OCI-LY7 (cell line): ENCODE data around the gene NEDD8. TPM values are rescaled to one million over a fixed set of nuclear protein-coding genes. Genes with fewer than 3 reads are reported as not detected.

Source experiments
- BruUV-seq: library from RNA; stranded (reverse); fragments of 400-500 nt; replicated peaks from 2 replicates; lab custom pipeline; 2021; lab: Mats Ljungman, UMichigan
- CTCF ChIA-PET: fragments of 300-600 bp; sonication (Branson Sonifier 250); formaldehyde crosslinking; loops from one replicate; lab custom pipeline; 2022; ENCODE audit warnings: antibody characterized with exemption; ENCODE audit not compliant: unreplicated experiment; lab: Charles Lee
- POLR2A ChIA-PET: fragments of 300-600 bp; sonication (Branson Sonifier 250); formaldehyde crosslinking; loops from one replicate; lab custom pipeline; 2022; ENCODE audit warnings: antibody characterized with exemption; lab: Charles Lee
- DNase-seq: peaks from one replicate; pipeline ENCODE4 v3.0.0-alpha.2; 2015; ENCODE audit warnings: low spot score
- H2AFZ ChIP-seq: fragments of 200-600 bp; sonication (generic), shearing (Covaris generic); 2 replicates; pipeline ENCODE4 v1.6.1; 2014; ENCODE audit warnings: mild to moderate bottlenecking, antibody characterized with exemption, low read length, moderate library complexity
- H3K27ac ChIP-seq: fragments of 200-600 bp; sonication (generic); 2 replicates; pipeline ENCODE4 v1.5.1; 2014; ENCODE audit warnings: mixed run types, low read depth, mild to moderate bottlenecking, moderate library complexity, low read length, inconsistent platforms; ENCODE audit not compliant: poor library complexity, severe bottlenecking
- H3K36me3 ChIP-seq: fragments of 200-600 bp; sonication (generic); 2 replicates; pipeline ENCODE4 v1.6.1; 2014; ENCODE audit warnings: mild to moderate bottlenecking, antibody characterized with exemption, low read length, moderate library complexity, mixed read lengths; ENCODE audit not compliant: insufficient read depth
- H3K4me1 ChIP-seq: fragments of 200-600 bp; sonication (generic); 2 replicates; pipeline ENCODE4 v1.5.1; 2014; ENCODE audit warnings: mild to moderate bottlenecking, low read length; ENCODE audit not compliant: insufficient read depth, poor library complexity, severe bottlenecking
- H3K4me2 ChIP-seq: fragments of 200-600 bp; sonication (generic); 2 replicates; pipeline ENCODE4 v1.6.1; 2014; ENCODE audit warnings: mild to moderate bottlenecking, low read length
- H3K4me3 ChIP-seq: fragments of 200-600 bp; sonication (generic); 2 replicates; pipeline ENCODE4 v1.5.1; 2014; ENCODE audit warnings: mild to moderate bottlenecking, low read depth, low read length; ENCODE audit not compliant: poor library complexity, severe bottlenecking
- H3K79me2 ChIP-seq: fragments of 200-600 bp; sonication (generic); 2 replicates; pipeline ENCODE4 v1.6.1; 2016; ENCODE audit warnings: low read depth, mild to moderate bottlenecking, low read length, moderate library complexity, mixed read lengths; ENCODE audit not compliant: insufficient read depth
- H3K9me2 ChIP-seq: fragments of 200-600 bp; sonication (generic); 2 replicates; pipeline ENCODE4 v1.6.1; 2016; ENCODE audit warnings: mild to moderate bottlenecking, low read length, mixed read lengths; ENCODE audit not compliant: insufficient read depth
- H3K9me3 ChIP-seq: fragments of 200-600 bp; sonication (generic); 2 replicates; pipeline ENCODE4 v1.6.1; 2014; ENCODE audit warnings: mild to moderate bottlenecking, mixed run types, low read length, mixed read lengths
- H4K20me1 ChIP-seq: fragments of 200-600 bp; sonication (generic); 2 replicates; pipeline ENCODE4 v1.6.1; 2014; ENCODE audit warnings: mild to moderate bottlenecking, antibody characterized with exemption, low read length, moderate library complexity, mixed read lengths; ENCODE audit not compliant: insufficient read depth
- EZH2phosphoT487 ChIP-seq: fragments of 200-600 bp; sonication (generic); IDR thresholded peaks from 2 replicates; pipeline ENCODE4 v1.6.1; 2018; ENCODE audit warnings: low read depth, borderline replicate concordance, mild to moderate bottlenecking, mixed run types, antibody characterized with exemption, low read length, moderate library complexity, mixed read lengths
- intact Hi-C: fragments of 100-400 bp; cut with micrococcal nuclease; formaldehyde crosslinking; loops from one replicate; pipeline ENCODE4 v1.10.0; 2022; ENCODE audit not compliant: unreplicated experiment
- total RNA-seq, 2 experiments: library from RNA; depleted of rRNA in 1 of 2; stranded (reverse); fragments of >200 nt in 1 of 2; shearing (Covaris generic) in 1 of 2; gene quantifications; 2 replicates each; pipeline ENCODE4 v1.2.3, GENCODE V29; 2014 to 2022
- TF ChIP-seq, protein P1 (sequence below): fragments of 200-600 bp; sonication (generic); conservative IDR thresholded peaks from 2 replicates; pipeline ENCODE4 v1.5.1; 2014; ENCODE audit warnings: mild to moderate bottlenecking, antibody characterized with exemption, low read length, moderate library complexity, mixed read lengths

The NEDD8 gene
- total RNA-seq, 2 experiments from 2014 or later = 167 to 174 TPM

DNA sequence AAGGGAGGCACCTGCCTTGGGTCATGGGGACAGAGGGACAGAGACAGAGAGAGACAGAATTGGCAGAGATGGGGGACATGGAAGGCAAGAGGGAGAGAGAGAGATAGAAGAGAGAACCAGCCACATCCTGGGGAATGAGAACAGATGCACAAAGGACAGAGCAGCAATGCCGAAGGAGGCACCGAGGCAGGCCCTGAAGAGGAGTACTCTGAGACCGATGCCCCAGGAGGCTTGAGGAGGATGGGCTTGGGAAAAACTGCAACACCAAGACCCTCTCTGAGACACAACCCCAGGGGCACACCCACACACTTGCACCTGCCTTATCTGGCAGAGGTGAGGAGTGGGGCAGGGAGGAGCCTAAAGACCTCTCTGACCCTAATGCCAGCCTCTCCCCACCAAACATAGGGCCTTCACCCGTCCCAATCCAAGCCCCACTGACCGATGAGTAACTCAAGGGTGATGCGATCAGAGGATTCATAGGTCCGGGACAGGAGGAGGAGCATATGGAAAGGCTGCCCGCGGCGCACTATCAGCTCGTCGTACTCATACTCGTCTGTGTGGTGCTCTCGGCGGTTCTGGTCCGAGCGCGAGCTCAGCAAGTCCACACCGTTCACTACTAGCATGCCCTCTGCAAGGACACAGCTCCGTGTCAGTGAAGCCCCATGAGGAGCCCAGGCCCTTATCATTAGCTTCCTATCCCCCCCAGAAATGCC, 29.2 kb upstream of the NEDD8 start:
- no peaks in the 10 kb centered on the region for H3K9me2 ChIP-seq
- H3K36me3 ChIP-seq = no peaks in the 10 kb centered on the region
- POLR2A ChIA-PET = interaction anchor here (0.9 kb wide), 1 partner anchor 12 kb away, joined by 3 read pairs; no protein-coding TSS in a partner anchor
- H4K20me1 ChIP-seq = no peaks in the 10 kb centered on the region
- CTCF ChIA-PET = no interaction called here
- H3K79me2 ChIP-seq = no peaks in the 10 kb centered on the region
- no peaks in the 10 kb centered on the region for H3K9me3 ChIP-seq
- intact Hi-C loops = no loop called here
- no peak overlapping the region for H2AFZ ChIP-seq
- no peak for DNase-seq
- H3K27ac ChIP-seq = no peak overlapping the region
- BruUV-seq = no TSS peak
- no peak overlapping the region for H3K4me3 ChIP-seq
- no peak overlapping the region for H3K4me2 ChIP-seq
- TF ChIP-seq, protein P1, sequence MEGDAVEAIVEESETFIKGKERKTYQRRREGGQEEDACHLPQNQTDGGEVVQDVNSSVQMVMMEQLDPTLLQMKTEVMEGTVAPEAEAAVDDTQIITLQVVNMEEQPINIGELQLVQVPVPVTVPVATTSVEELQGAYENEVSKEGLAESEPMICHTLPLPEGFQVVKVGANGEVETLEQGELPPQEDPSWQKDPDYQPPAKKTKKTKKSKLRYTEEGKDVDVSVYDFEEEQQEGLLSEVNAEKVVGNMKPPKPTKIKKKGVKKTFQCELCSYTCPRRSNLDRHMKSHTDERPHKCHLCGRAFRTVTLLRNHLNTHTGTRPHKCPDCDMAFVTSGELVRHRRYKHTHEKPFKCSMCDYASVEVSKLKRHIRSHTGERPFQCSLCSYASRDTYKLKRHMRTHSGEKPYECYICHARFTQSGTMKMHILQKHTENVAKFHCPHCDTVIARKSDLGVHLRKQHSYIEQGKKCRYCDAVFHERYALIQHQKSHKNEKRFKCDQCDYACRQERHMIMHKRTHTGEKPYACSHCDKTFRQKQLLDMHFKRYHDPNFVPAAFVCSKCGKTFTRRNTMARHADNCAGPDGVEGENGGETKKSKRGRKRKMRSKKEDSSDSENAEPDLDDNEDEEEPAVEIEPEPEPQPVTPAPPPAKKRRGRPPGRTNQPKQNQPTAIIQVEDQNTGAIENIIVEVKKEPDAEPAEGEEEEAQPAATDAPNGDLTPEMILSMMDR = no peak
- H3K4me1 ChIP-seq = peaks cover 12% of the 10 kb centered on the region

DNA sequence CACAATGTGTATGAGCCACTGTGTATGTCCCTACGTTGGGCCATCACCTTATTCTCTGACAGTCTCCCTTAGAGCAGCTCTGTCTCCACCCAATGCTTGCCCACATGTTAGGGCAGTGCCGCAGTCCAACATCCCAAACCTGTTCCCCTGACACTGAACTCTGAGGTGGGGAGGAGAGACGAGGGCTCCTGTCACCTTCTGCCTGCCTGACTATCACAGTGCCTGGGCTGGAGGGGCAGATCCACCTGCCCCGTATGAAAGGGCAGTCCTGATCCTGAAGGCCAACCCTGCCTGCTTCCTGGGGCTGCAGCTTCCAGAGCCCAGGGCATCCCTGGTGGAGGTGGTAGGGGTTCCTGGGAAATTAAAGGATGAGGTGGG, 28.6 kb upstream of the NEDD8 start:
- no TSS peak for BruUV-seq
- Histone ChIP-seq H4K20me1 (no peaks in the 10 kb centered on the region), H3K4me3 (no peak overlapping the region), H2AFZ (no peak overlapping the region), H3K4me2 (no peak overlapping the region), H3K9me3 (no peaks in the 10 kb centered on the region), H3K4me1 (peaks cover 12% of the 10 kb centered on the region), H3K27ac (no peak overlapping the region), H3K9me2 (no peaks in the 10 kb centered on the region), H3K36me3 (no peaks in the 10 kb centered on the region), H3K79me2 (no peaks in the 10 kb centered on the region)
- intact Hi-C loops = no loop called here
- no peak for DNase-seq
- CTCF ChIA-PET = no interaction called here
- TF ChIP-seq EZH2phosphoT487 = no peak
- TF ChIP-seq, protein P1 = no peak
- POLR2A ChIA-PET = interaction anchor here (0.6 kb wide), 1 partner anchor 939 kb away, joined by 3 read pairs; the partner anchor contains the start of gene PABPN1

DNA sequence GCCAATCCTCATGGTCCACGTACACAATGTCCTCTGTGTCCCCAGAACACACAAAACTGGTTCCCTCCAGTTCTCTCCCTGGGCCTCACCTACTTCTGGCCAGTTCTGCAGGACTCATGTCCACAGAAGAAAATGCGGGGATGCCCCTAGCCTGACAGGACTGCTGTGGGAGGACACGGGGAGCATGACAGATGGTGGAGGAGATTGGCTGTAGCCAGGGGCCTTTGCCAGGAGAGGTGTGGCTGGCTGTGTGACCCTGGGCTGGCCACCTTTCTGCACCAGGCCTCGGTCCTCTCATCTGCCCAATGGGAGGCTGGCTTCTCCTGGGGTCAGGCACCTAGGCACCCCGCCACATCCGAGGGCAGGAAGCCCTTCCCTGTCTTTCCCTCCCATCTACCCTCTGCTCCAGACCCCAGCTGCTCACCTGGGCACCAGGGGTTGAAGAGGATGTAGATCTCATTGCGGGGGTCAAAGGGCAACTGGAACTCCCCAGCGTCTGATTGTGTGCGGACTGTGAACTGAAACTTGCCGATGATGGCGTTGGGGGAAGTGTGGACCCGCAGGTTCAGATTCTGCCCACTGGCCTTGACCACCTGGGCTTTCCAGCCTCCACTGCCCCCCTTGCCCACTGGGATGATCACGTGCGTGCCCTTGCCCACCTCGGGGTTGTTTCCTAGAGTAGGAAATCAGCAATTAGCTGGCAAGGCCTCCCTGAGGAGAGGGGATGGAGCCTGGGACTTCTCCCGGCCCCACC, 28.0 kb upstream of the NEDD8 start:
- intact Hi-C loops = no loop called here
- ChIA-PET POLR2A (interaction anchor here (0.6 kb wide), 1 partner anchor 939 kb away, joined by 3 read pairs; the partner anchor contains the start of gene PABPN1), CTCF (no interaction called here)
- Histone ChIP-seq H3K79me2 (no peaks in the 10 kb centered on the region), H3K9me2 (no peaks in the 10 kb centered on the region), H3K4me1 (peaks cover 12% of the 10 kb centered on the region), H3K4me2 (no peak overlapping the region), H3K27ac (no peak overlapping the region), H4K20me1 (no peaks in the 10 kb centered on the region), H3K9me3 (no peaks in the 10 kb centered on the region), H2AFZ (no peak overlapping the region), H3K4me3 (no peak overlapping the region), H3K36me3 (no peaks in the 10 kb centered on the region)
- no TSS peak for BruUV-seq
- no peak for DNase-seq
- no peak for TF ChIP-seq EZH2phosphoT487
- TF ChIP-seq, protein P1 = no peak
